ENCODE measurements around the gene CTTN. TPM values are rescaled to one million over a fixed set of nuclear protein-coding genes. Genes with fewer than 3 reads are reported as not detected.

The CTTN gene
- total RNA-seq, 4 donors from 2014 or later: 111 to 164 (median 146) TPM

GRCh38 chr11:70415191-70415590, 16.9 kb downstream of the CTTN start:
- Histone ChIP-seq H3K4me1 (peaks cover 0 to 10% (median 0%) of the 10 kb centered on the region in 4 donors), H3K36me3 (peaks cover 92 to 100% (median 100%) of the 10 kb centered on the region in 4 donors), H3K9me3 (no peaks in the 10 kb centered on the region), H3K27ac (replicated peaks in 1 of 4) (peak overlapping the region in 1 of 4 donors; percentile 60), H3K27me3 (no peaks in the 10 kb centered on the region), H3K4me3 (no peak overlapping the region)
- WGBS: 79% methylated on average over 8 of the region's 10 CpGs
- intact Hi-C loops (cut with DNase I): no loop called here
- TF ChIP-seq CTCF (IDR thresholded peaks at IDR 0.05) (peak in 1 of 3 experiments; percentile 2), POLR2A (IDR thresholded peaks at IDR 0.05; ENCODE audit: low read depth) (no peak), POLR2AphosphoS5 (IDR thresholded peaks at IDR 0.05) (no peak)
- no peak for DNase-seq (ENCODE audit: extremely low spot score)

GRCh38 chr11:70415642-70416395, 17.5 kb downstream of the CTTN start:
- Histone ChIP-seq H3K27ac (replicated peaks in 1 of 4) (peak overlapping the region in 1 of 4 donors; percentile 60), H3K27me3 (no peaks in the 10 kb centered on the region), H3K4me1 (peaks cover 0 to 10% (median 0%) of the 10 kb centered on the region in 4 donors), H3K36me3 (peaks cover 92 to 100% (median 100%) of the 10 kb centered on the region in 4 donors), H3K9me3 (no peaks in the 10 kb centered on the region), H3K4me3 (no peak overlapping the region)
- no peak for TF ChIP-seq EP300 (IDR thresholded peaks at IDR 0.05)
- TF ChIP-seq POLR2AphosphoS5 (IDR thresholded peaks at IDR 0.05): no peak
- TF ChIP-seq POLR2A (IDR thresholded peaks at IDR 0.05; ENCODE audit: low read depth): no peak
- no peak for TF ChIP-seq CTCF (IDR thresholded peaks at IDR 0.05)
- intact Hi-C loops (cut with DNase I): no loop called here
- DNase-seq (ENCODE audit: extremely low spot score): no peak
- WGBS: 79% methylated on average over 21 of the region's 25 CpGs

- intact Hi-C loops (cut with DNase I): no loop called here
- no peak overlapping the region for H3K4me3 ChIP-seq
- no peak overlapping the region for H3K27ac ChIP-seq (replicated peaks in 1 of 4)
- no peaks in the 10 kb centered on the region for H3K27me3 ChIP-seq
- TF ChIP-seq POLR2A (IDR thresholded peaks at IDR 0.05; ENCODE audit: low read depth) (no peak), CTCF (IDR thresholded peaks at IDR 0.05) (no peak), EP300 (IDR thresholded peaks at IDR 0.05) (no peak), POLR2AphosphoS5 (IDR thresholded peaks at IDR 0.05) (no peak)
- no peak for DNase-seq (ENCODE audit: extremely low spot score)
- H3K9me3 ChIP-seq: no peaks in the 10 kb centered on the region
- H3K4me1 ChIP-seq: peaks cover 0 to 10% (median 0%) of the 10 kb centered on the region in 4 donors
- 95% methylated on average over 20 of the region's 20 CpGs for WGBS
- peaks cover 91 to 100% (median 100%) of the 10 kb centered on the region in 4 donors for H3K36me3 ChIP-seq
These were observed 18.6 kb downstream of the CTTN start for GRCh38 chr11:70416881-70417280.

GRCh38 chr11:70418130-70418529, 19.8 kb downstream of the CTTN start:
- Histone ChIP-seq H3K36me3 (peaks cover 93 to 100% (median 100%) of the 10 kb centered on the region in 4 donors), H3K27me3 (no peaks in the 10 kb centered on the region), H3K9me3 (no peaks in the 10 kb centered on the region), H3K4me3 (no peak overlapping the region), H3K27ac (replicated peaks in 1 of 4) (no peak overlapping the region), H3K4me1 (peaks cover 0 to 10% (median 0%) of the 10 kb centered on the region in 4 donors)
- peak in 1 of 2 donors; percentile 8 for TF ChIP-seq POLR2AphosphoS5 (IDR thresholded peaks at IDR 0.05)
- TF ChIP-seq POLR2A (IDR thresholded peaks at IDR 0.05; ENCODE audit: low read depth): no peak
- no peak for DNase-seq (ENCODE audit: extremely low spot score)
- intact Hi-C loops (cut with DNase I): no loop called here
- WGBS: 92% methylated on average over 12 of the region's 12 CpGs

- Histone ChIP-seq H3K4me1 (peaks cover 0 to 13% (median 0%) of the 10 kb centered on the region in 4 donors), H3K4me3 (no peak overlapping the region), H3K36me3 (peaks cover 87 to 100% (median 100%) of the 10 kb centered on the region in 4 donors), H3K9me3 (no peaks in the 10 kb centered on the region), H3K27me3 (no peaks in the 10 kb centered on the region), H3K27ac (replicated peaks in 1 of 4) (no peak overlapping the region)
- 91% methylated on average over 17 of the region's 17 CpGs for WGBS
- DNase-seq (ENCODE audit: extremely low spot score): no peak
- intact Hi-C loops (cut with DNase I): no loop called here
- TF ChIP-seq EP300 (IDR thresholded peaks at IDR 0.05) (no peak), POLR2AphosphoS5 (IDR thresholded peaks at IDR 0.05) (no peak), POLR2A (IDR thresholded peaks at IDR 0.05; ENCODE audit: low read depth) (no peak), CTCF (IDR thresholded peaks at IDR 0.05) (no peak)
These were observed 21.1 kb downstream of the CTTN start for GRCh38 chr11:70419307-70420007.
